GM19099 (cell line): ENCODE results near the gene ZNF519.

Experiments
- POLR2A ChIP-seq: IDR thresholded peaks from 3 replicates; pipeline ENCODE4 v1.6.1; 2011; ENCODE audit warnings: low read depth; ENCODE audit not compliant: insufficient read length; ENCODE audit errors: extremely low read depth

ZNF519 gene

DNA sequence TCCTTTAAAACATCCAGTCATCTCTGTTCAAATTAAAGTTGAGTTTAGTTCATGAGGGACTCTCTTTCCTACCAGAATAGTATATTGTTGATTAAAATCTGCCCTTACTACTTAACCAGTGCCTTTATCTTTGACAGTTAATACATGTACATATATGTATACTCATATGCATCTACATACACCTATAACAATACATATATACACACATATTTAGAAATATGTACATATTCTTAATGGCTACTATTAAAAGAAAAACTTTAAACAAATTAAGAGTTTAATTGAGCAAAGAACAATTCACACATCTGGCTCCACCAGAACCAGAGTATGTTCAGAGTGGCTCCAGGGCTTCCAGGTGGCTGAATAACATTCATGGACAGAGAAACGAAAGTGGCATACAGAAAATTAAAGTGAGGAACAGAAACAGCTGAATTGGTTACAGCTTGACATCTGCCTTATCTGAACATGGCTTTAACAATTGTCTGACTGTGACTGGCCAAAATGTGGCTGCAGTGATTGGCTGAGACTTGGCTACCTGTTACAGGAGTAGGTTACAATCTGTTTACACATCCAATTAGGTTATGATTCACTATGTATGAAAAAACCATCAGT, 38.8 kb downstream of the ZNF519 start:
- no peak for TF ChIP-seq POLR2A

DNA sequence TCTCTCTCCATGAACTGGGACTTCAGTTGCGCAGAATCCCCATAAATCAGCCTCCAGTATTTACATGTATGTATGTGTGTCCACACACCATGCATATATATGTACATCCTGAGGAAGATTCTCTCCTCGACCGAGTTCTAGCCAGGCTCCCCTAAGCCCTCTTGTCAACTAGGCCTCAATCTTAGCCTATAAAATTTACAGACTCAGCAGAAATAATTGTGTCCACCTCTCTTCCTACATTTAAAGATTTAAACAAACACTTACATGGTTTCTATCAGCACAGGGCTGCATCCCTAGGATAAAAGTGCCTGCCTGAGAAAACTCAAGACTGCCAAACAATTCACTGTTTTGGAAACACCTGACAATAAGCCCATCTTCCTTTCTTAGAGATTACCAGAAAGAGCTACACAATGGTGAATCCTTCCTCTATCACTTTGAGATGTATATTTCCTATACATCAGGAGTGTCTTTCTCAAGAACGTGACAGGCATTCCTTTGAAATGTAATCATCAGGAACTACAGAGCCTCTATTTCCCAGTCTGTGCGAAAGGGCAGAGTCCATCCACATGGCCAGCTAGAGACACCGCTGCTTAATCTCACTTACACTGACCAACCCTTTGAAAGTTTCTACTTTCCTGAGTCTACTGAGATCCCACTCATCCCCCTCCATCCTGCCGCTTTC, 39.5 kb downstream of the ZNF519 start:
- no peak for TF ChIP-seq POLR2A

DNA sequence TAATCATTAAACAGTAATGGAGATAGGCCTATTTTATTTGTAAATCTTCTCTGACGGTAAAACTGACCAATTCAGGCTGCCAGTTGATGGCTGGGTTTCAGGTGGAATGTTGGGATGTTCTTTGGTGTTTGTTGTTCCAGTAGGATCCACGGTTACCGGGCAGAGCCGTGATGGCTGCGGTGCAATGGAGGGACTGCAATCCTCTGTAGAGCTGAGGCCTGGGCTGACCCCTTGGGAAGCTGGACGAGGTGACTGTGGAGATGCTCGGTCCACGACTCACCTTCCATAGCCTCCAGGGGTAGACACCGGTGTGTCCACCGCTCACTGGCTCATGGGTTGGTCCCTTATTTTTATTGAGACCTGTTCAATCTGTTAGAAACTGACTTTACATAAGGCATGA, 42.5 kb downstream of the ZNF519 start:
- no peak for TF ChIP-seq POLR2A

DNA sequence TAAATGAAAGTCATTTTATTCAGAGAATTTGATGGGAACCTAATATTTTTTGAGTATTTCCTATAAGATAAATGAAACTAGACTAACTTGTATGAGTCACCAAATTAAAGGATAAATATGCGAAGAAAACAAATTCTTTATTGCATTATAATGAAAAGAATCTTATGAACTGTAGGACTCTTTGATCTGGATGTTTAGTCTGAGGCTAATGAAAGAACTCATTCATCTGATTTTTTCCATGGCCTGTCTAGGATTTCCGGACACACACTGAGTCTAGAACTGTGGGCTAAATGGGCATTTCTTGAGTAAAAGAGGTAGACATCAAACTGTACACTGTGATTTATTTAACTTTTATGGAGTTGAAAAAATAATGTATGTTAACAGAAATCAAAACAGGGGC, 43.0 kb downstream of the ZNF519 start:
- no peak for TF ChIP-seq POLR2A

DNA sequence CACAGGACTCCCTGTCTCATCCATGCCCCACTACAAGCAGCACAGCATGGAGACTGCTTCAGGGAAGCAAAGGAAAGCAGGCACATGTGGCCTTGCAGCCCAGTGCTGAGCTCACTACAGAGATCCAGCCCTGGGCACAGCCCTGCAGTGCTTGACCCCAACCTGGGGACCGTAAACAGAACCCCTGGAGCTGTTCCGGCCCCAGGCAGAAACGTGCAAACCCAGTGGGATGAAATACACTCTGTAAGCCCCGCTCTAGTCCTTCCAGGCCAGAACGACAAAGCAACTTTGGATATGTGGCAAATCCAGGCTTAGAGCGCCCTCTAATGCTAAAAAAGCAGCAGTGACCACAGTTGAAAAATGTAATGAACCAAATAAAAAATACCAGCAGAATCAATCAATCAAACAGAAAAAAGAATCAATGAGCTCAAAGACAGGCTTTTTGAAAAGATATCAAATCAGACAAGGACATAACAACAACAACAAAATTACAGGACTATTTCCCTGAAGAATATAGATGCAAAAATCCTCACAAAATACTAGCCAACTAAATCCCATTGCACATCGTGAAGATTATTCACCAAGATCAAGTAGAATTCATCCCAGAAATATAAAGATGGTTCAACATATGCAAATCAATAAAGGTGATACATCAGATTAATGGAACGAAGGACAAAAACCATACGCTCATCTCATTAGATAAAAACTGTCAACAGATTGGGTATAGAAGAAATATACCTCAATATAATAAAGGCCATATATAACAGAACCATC, 45.6 kb downstream of the ZNF519 start:
- no peak for TF ChIP-seq POLR2A

DNA sequence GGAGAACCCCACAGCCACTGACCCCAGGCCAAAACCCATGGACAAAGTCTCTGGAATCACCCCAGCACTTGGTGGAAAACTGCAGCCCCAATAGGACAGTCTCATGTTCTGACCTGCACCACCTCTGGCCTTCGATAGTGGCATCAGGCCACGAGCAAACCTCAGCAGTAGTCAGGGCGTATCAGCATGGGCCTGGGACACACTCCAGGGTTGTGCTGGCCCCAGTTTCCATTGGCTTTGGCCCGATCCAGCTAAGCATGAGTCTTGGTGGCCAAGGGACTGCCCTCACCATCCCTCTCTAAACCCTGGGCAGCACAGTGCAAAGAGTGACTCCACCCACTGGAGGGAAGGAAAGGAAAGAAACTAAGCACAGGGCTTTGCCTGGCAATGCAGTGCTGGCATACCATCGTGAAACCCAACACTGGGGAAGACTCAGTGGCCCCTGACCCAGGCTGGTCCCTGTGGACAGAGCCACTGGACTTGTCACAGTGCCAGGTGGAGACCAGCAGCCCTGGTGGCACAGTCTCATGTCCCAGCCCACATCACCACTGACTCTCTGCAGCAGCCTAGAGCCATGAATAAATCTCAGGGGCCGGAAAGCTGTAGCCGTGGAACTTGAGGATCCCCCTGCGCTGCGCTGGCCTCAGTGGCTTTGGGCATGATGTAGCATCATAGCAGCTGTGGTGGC, 46.3 kb downstream of the ZNF519 start:
- no peak for TF ChIP-seq POLR2A

DNA sequence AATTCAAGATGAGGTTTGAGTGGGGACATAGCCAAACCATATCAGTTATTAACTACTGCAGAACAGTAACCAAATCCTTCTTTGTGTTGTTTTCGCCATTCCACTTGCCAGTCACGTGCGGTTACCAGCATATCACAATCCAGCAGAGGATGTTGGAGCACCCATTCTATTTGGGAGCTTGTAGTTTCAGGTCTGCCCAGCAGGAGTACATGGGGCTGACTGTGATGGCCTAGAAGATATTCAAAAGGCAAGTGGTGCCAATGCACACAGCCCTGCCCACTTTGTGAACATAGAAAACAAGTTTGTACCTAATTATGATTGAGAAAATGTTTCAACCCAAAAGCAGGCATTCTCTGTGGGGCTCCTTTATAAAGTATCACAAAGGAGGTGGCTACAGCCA, 57.0 kb downstream of the ZNF519 start:
- TF ChIP-seq POLR2A = no peak

DNA sequence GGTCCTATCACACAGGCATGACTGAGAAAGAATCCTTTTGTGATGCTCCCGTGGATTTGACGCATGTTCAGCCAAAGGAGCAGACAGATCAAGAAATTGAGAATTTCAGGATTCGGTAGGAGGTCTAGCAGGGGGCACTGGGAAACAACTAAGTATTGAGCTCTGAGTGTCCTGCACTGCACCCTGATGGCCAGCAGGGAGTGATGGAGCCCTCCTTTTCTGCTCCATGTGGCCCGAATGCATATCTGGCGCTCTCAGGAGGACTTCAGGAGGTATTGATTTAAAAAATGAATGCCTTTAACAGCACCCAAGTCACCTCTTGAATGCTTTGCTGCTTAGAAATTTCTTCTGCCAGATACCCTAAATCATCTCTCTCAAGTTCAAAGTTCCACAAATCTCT, 58.0 kb downstream of the ZNF519 start:
- TF ChIP-seq POLR2A = no peak

DNA sequence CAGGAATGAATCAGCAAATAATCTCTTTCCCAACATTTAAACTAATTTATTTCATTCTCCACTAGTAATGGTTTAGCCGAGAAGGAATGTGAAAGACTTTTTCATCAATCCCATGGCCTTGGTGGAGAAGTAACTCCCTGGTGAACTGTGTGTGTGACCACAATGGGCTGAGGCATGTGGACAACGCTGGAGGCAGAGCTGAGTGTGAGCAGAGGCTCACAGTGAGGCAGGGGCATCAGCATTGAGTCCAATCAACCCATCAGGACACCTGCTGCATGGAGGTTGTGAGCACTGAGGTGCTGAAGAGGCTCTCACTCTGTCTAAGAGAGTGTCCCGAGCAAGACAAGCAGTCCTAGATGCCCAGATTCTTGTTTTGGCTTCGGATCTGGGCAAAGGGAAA, 78.6 kb downstream of the ZNF519 start:
- no peak for TF ChIP-seq POLR2A
